ES-I3 (cell line): Measurements from ENCODE around the gene OSBPL10.
"Not testable (repeated sequence)": the region's sequence is repeated elsewhere in the genome, so short reads cannot be mapped to it uniquely, and the experiment has no call there.

Source experiments
- H3K36me3 ChIP-seq: 2 replicates; pipeline ENCODE4 v1.6.1; 2013; ENCODE audit warnings: mild to moderate bottlenecking, low read length, control low read depth, moderate library complexity; ENCODE audit not compliant: insufficient read depth
- H3K4me1 ChIP-seq: 2 replicates; pipeline ENCODE4 v1.6.1; 2013; ENCODE audit warnings: mild to moderate bottlenecking, control low read depth, low read length; ENCODE audit not compliant: insufficient read depth
- H3K9ac ChIP-seq: 2 replicates; pipeline ENCODE4 v1.6.1; 2013; ENCODE audit warnings: low read depth, mild to moderate bottlenecking, low read length, moderate library complexity
- H3K9me3 ChIP-seq: 2 replicates; pipeline ENCODE4 v1.6.1; 2013; ENCODE audit warnings: mild to moderate bottlenecking, low read length, moderate library complexity; ENCODE audit not compliant: control insufficient read depth, insufficient read depth

Gene OSBPL10

GRCh38 chr3:31981206-31982181 lies at the start of gene OSBPL10, which contains the start of gene ZNF860:
Gene OSBPL10, minus strand, starts transcription at chr3:31981262. Its CDS starts 83 bp downstream, at chr3:31981179.
Gene ZNF860, plus strand, starts transcription at chr3:31981750. Its CDS starts 7,330 bp downstream, at chr3:31989080.
- H3K36me3 ChIP-seq: peaks cover 10% of the 10 kb centered on the region
- peaks cover 9% of the 10 kb centered on the region for H3K4me1 ChIP-seq
- peak within 1 kb of the TSS; percentile 88 for H3K9ac ChIP-seq
- H3K9me3 ChIP-seq: no peaks in the 10 kb centered on the region

- H3K9me3 ChIP-seq: no peaks in the 10 kb centered on the region
- H3K4me1 ChIP-seq: no peaks in the 10 kb centered on the region
- no peak overlapping the region for H3K9ac ChIP-seq
Measured at GRCh38 chr3:32026593-32026992, 45.5 kb upstream of the OSBPL10 start.

DNA sequence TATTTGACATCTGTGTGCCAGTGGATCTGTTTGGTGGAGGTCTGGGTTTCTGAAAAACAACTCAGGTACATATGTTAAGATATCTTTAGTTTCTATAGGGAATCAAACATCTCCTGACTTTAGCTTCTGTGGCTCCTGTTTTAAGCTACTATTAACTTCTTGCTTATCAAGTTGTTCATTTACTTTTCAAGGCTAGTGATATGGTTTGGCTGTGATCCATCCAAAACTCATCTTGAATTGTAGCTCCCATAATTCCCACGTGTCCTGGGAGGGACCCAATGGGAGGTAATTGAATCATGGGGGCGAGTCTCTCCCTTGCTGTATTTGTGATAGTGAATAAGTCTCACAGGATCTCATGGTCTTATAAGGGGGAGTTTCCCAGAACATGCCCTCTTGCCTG lies 41.9 kb upstream of the OSBPL10 start:
- Histone ChIP-seq H3K4me1 (no peaks in the 10 kb centered on the region), H3K9me3 (no peaks in the 10 kb centered on the region), H3K36me3 (no peaks in the 10 kb centered on the region), H3K9ac (no peak overlapping the region)

More at GRCh38 chr3:32026593-32026992, 45.5 kb upstream of the OSBPL10 start:
- no peaks in the 10 kb centered on the region for H3K36me3 ChIP-seq

GRCh38 chr3:32021748-32022147 lies 40.7 kb upstream of the OSBPL10 start:
- Histone ChIP-seq H3K4me1 (no peaks in the 10 kb centered on the region), H3K9me3 (no peaks in the 10 kb centered on the region), H3K36me3 (no peaks in the 10 kb centered on the region), H3K9ac (no peak overlapping the region)

DNA sequence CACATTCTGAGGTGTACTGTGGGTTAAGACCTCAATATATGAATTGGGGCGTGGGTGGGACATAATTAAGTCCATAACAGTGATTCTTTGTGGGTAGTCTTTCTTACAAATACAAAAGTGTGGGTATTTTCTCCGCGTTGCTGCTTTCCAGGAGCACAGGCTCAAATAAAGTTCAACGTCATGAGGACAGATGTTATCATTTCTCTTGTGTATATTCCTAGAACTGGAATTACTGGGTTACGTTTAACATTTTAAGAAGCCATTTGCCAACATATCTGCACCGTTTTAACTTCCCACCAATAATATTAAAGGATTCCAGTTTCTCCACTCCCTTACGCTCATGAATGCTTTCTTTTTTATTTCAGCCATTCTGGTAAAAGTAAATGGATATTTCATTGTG lies 40.1 kb upstream of the OSBPL10 start:
- Histone ChIP-seq H3K9me3 (no peaks in the 10 kb centered on the region), H3K4me1 (no peaks in the 10 kb centered on the region), H3K36me3 (no peaks in the 10 kb centered on the region), H3K9ac (no peak overlapping the region)

- Histone ChIP-seq H3K36me3 (no peaks in the 10 kb centered on the region), H3K9me3 (no peaks in the 10 kb centered on the region), H3K9ac (no peak overlapping the region), H3K4me1 (no peaks in the 10 kb centered on the region)
Measured at GRCh38 chr3:32018757-32019564, 37.9 kb upstream of the OSBPL10 start.

- H3K9me3 ChIP-seq: no peaks in the 10 kb centered on the region
- no peak overlapping the region for H3K9ac ChIP-seq
- no peaks in the 10 kb centered on the region for H3K36me3 ChIP-seq
- no peaks in the 10 kb centered on the region for H3K4me1 ChIP-seq
Measured at GRCh38 chr3:32017286-32017685, 36.2 kb upstream of the OSBPL10 start.

- not testable (repeated sequence) for H3K9me3 ChIP-seq, H3K36me3 ChIP-seq
Measured at GRCh38 chr3:32015638-32016037, 34.6 kb upstream of the OSBPL10 start.

DNA sequence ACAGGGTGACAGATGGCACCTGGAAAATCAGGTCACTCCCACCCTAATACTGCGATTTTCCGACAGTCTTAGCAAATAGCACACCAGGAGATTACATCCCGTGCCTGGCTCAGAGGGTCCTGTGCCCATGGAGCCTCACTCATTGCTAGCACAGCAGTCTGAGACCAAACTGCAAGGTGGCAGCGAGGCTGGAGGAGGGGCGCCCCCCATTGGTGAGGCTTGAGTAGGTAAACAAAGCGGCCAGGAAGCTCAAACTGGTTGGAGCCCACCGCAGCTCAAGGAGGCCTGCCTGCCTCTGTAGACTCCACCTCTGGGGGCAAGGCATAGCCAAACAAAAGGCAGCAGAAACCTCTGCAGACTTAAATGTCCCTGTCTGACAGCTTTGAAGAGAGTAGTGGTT lies 29.6 kb upstream of the OSBPL10 start:
- not testable (repeated sequence) for H3K36me3 ChIP-seq, H3K9ac ChIP-seq, H3K9me3 ChIP-seq, H3K4me1 ChIP-seq

More at GRCh38 chr3:32015638-32016037, 34.6 kb upstream of the OSBPL10 start:
- not testable (repeated sequence) for H3K4me1 ChIP-seq, H3K9ac ChIP-seq

DNA sequence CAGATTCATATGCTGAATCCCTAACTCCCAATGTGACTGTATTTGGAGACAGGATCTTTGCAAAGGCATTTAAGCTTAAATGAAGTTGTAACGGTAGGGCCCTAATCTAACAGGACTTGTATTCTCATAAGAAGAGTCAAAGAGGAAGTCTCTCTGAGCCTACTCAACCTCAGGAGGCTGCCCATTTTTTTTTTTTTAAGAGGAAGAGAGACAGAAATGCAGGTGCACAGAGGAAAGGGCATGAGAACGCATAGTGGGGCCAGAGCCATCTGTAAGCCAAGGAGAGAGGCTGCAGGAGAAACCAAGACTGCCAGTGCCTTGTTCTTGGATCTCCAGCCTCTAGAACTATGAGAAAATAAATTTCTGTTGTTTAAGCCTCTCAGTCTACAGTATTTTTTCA lies 28.9 kb upstream of the OSBPL10 start:
- Histone ChIP-seq H3K9me3 (no peaks in the 10 kb centered on the region; the same call in 1 of the 2 replicates), H3K9ac (no peak overlapping the region), H3K36me3 (no peaks in the 10 kb centered on the region; the same call in 1 of the 2 replicates), H3K4me1 (no peaks in the 10 kb centered on the region)

- 0 out of 2 replicates have a peak, but pooled peaks cover 5% of the 10 kb centered on the region for H3K4me1 ChIP-seq
- H3K9me3 ChIP-seq: no peaks in the 10 kb centered on the region; the same call in 1 of the 2 replicates
- no peak overlapping the region for H3K9ac ChIP-seq
Measured at GRCh38 chr3:32009101-32009500, 28.0 kb upstream of the OSBPL10 start.

DNA sequence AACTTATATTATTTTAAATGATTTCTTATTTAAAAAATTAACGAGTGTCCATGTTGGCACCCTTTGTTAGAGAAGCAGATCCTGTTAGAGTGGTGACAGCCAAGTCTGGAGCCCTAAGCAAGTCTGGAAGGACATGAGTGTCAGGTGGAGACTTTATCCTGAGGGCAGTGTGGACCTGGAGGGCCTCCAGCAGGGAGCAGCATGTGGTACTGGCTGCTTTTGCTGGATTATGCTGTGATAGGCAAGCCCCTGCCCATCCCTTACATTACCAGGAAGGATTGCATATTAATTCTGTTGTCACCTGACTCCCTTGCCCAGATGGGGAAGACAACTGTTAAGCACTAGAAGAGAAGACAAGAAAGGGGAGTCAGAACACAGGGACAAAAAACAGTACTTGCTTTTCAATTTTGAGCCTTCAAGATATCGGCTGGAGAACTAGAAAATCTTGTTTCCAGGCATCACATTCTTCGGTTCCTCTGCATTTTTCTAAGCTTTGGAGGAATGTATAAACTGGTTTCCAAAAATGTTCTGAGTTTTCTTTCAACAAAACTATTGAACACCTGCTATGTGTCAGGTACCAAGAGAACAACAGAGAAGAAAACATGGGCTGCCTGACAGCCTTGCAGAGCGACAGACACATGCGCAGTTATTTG lies 23.2 kb upstream of the OSBPL10 start:
- Histone ChIP-seq H3K36me3 (no peaks in the 10 kb centered on the region; the same call in 1 of the 2 replicates), H3K9me3 (no peaks in the 10 kb centered on the region; the same call in 1 of the 2 replicates), H3K9ac (no peak overlapping the region; the same call in 1 of the 2 replicates), H3K4me1 (peaks cover 18% of the 10 kb centered on the region; the same call in 1 of the 2 replicates)

More at GRCh38 chr3:32009101-32009500, 28.0 kb upstream of the OSBPL10 start:
- no peaks in the 10 kb centered on the region; the same call in 1 of the 2 replicates for H3K36me3 ChIP-seq

- H3K36me3 ChIP-seq: no peaks in the 10 kb centered on the region
- H3K9ac ChIP-seq: no peak overlapping the region
- no peaks in the 10 kb centered on the region for H3K9me3 ChIP-seq
- peaks cover 18% of the 10 kb centered on the region; the same call in 1 of the 2 replicates for H3K4me1 ChIP-seq
Measured at GRCh38 chr3:32003380-32003779, 22.3 kb upstream of the OSBPL10 start.
